ENCODE measurements around the gene FBXL3.

Gene FBXL3

DNA sequence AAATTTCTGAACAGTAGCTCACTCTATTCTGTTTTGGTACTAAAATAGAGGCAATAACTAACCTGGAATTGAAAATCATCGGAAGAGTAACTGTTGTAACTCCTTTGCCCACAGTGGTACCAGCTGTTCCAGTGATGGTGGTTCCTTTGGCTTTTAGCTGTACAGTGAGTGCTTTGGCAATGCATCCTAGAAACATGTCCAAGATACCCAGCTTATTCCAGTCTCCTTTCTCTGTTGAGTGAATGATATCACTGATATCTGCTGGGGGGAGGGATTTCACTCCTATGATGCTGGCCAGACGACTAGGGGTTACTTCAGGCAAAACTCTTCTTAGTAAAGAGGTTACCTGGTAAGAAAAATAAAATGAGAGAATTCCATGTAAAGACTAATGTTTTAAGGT is 40.6 kb upstream of the FBXL3 start (continued):
- no peak for TF ChIP-seq ZNF341 (tag by site-specific recombination; IDR thresholded peaks at IDR 0.05; ENCODE audit: low read depth)
- TF ChIP-seq ZNF544 (tag by site-specific recombination; IDR thresholded peaks at IDR 0.05): no peak
- no peak for TF ChIP-seq ZEB2 (tag by site-specific recombination; IDR thresholded peaks at IDR 0.05)

DNA sequence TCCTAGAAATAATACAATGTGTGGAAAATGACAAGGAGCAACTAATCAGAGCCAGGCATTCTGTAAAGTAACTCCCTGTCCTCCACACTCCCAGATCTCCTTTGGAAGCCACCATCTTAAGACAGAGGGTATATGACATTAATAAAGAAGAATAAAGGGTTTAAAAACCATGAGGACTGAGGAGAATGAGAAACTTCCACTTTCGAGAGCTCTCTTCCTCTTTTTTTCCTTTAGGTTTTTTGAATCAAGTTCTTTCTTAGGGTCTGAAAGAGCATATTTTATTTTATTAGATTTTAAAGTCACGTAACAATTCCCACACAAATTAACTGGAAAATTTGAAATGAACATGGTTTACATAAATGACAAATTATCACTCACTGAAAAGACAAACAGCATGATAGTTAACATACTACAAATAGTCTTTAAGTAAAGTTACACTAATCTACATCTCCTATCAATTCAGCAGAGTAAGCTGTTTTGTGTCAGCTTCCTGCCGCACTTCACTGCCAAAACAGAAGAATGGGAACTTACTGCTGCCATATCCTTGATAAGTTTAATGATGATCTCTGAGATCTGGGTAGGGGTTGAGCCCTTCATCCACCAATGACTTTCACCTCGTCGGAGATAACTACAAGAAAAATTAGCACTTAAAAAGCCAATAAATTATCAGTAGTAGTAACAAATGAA is 38.6 kb upstream of the FBXL3 start:
- Histone ChIP-seq H3K9me3 (ENCODE audit: control insufficient read depth, insufficient read depth, low read depth, low read length) (no peaks in the 10 kb centered on the region), H3K36me3 (ENCODE audit: control insufficient read depth in 2 of 2, insufficient read depth in 1 of 2, low read length in 2 of 2) (peaks cover 0 to 72% of the 10 kb centered on the region in 2 experiments; a peak in 1 of 3 replicates), H3K4me1 (ENCODE audit: control insufficient read depth, insufficient read depth, low read length) (no peaks in the 10 kb centered on the region), H3K4me3 (ENCODE audit: low read depth, low read length) (no peak overlapping the region), H3K27ac (ENCODE audit: extremely low read depth, low read depth, low read length) (no peak overlapping the region)
- POLR2A ChIA-PET: no interaction called here
- CTCF ChIA-PET: no interaction called here
- TF ChIP-seq ZNF549 (tag by site-specific recombination; IDR thresholded peaks at IDR 0.05) (no peak), OSR2 (tag by site-specific recombination; IDR thresholded peaks at IDR 0.05) (no peak), ZNF214 (tag by site-specific recombination; IDR thresholded peaks at IDR 0.05; ENCODE audit: borderline replicate concordance) (no peak), RBAK (tag by site-specific recombination; IDR thresholded peaks at IDR 0.05) (no peak), ZNF211 (tag by site-specific recombination; IDR thresholded peaks at IDR 0.05; ENCODE audit: low read depth) (no peak), SCRT1 (tag by site-specific recombination; IDR thresholded peaks at IDR 0.05; ENCODE audit: borderline replicate concordance) (no peak)

DNA sequence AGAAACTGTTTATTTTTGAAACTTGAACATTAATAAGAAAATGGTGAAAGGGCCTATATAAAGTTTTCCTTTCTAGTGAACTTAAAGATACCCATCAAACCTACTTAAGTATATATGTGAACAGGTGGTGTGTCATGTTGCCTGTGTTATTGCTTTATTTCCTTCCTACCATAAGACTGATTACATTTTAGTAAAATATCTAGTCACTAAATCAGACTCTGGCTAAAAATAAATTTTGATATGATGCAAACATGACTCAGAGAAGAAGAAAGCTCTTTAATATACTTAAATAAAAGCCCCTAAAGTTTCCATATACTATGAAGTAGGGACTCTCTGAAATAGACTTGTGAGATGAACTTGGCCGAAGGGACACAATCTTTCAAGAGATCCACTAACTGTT is 35.1 kb upstream of the FBXL3 start:
- ChIA-PET POLR2A (no interaction called here), CTCF (no interaction called here)
- Histone ChIP-seq H3K4me3 (ENCODE audit: low read depth, low read length) (no peak overlapping the region), H3K9me3 (ENCODE audit: control insufficient read depth, insufficient read depth, low read depth, low read length) (no peaks in the 10 kb centered on the region), H3K27ac (ENCODE audit: extremely low read depth, low read depth, low read length) (no peak overlapping the region), H3K4me1 (ENCODE audit: control insufficient read depth, insufficient read depth, low read length) (no peaks in the 10 kb centered on the region), H3K36me3 (ENCODE audit: control insufficient read depth in 2 of 2, insufficient read depth in 1 of 2, low read length in 2 of 2) (peaks cover 0 to 62% of the 10 kb centered on the region in 2 experiments; a peak in 1 of 3 replicates)
- no peak for TF ChIP-seq ZNF585B (tag by site-specific recombination; IDR thresholded peaks at IDR 0.05)

DNA sequence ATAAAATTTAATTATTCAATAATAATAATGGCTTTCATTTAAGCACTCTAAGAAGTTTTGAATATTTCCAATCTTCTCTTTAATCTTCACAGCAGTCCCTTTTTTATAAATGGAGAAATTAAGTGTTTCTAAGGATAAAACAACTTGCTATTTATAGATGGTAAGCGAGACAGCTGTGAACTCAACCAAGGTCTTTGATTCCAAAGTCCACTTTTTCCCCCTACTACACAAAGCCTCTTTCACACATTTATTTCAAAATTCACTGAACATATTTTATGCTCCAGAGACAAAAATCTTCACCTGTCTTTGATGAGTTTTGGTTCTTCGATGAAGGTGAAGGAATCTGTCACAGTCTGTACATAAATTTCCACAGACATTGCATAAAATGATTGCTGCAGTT is 34.4 kb upstream of the FBXL3 start:
- ChIA-PET POLR2A (no interaction called here), CTCF (no interaction called here)
- no peaks in the 10 kb centered on the region for H3K9me3 ChIP-seq (ENCODE audit: control insufficient read depth, insufficient read depth, low read depth, low read length)
- no peak overlapping the region for H3K27ac ChIP-seq (ENCODE audit: extremely low read depth, low read depth, low read length)
- H3K4me1 ChIP-seq (ENCODE audit: control insufficient read depth, insufficient read depth, low read length): no peaks in the 10 kb centered on the region
- H3K36me3 ChIP-seq (ENCODE audit: control insufficient read depth in 2 of 2, insufficient read depth in 1 of 2, low read length in 2 of 2): peaks cover 0 to 69% of the 10 kb centered on the region in 2 experiments; a peak in 1 of 3 replicates
- no peak overlapping the region for H3K4me3 ChIP-seq (ENCODE audit: low read depth, low read length)
- no peak for TF ChIP-seq FEZF1 (tag by site-specific recombination; IDR thresholded peaks at IDR 0.05)
- TF ChIP-seq YY1 (tag by site-specific recombination; IDR thresholded peaks at IDR 0.05): no peak
- no peak for TF ChIP-seq ZNF335 (tag by site-specific recombination; conservative IDR thresholded peaks at IDR 0.05)
- TF ChIP-seq ZNF596 (tag by site-specific recombination; IDR thresholded peaks at IDR 0.05): no peak
- no peak for TF ChIP-seq ZNF354C (tag by site-specific recombination; IDR thresholded peaks at IDR 0.05; ENCODE audit: borderline replicate concordance, low read depth)
- TF ChIP-seq ZNF555 (tag by site-specific recombination; conservative IDR thresholded peaks at IDR 0.05): no peak
- TF ChIP-seq IKZF3 (tag by site-specific recombination; IDR thresholded peaks at IDR 0.05): no peak
- no peak for TF ChIP-seq ZNF211 (tag by site-specific recombination; IDR thresholded peaks at IDR 0.05; ENCODE audit: low read depth)
- TF ChIP-seq KLF7 (tag by site-specific recombination; IDR thresholded peaks at IDR 0.05; ENCODE audit: borderline replicate concordance): no peak
- TF ChIP-seq ZNF600 (tag by site-specific recombination; IDR thresholded peaks at IDR 0.05): no peak
- TF ChIP-seq ZNF248 (tag by site-specific recombination; IDR thresholded peaks at IDR 0.05): no peak
- no peak for TF ChIP-seq ZNF24 (tag by site-specific recombination; IDR thresholded peaks at IDR 0.05)
- TF ChIP-seq, protein P1, sequence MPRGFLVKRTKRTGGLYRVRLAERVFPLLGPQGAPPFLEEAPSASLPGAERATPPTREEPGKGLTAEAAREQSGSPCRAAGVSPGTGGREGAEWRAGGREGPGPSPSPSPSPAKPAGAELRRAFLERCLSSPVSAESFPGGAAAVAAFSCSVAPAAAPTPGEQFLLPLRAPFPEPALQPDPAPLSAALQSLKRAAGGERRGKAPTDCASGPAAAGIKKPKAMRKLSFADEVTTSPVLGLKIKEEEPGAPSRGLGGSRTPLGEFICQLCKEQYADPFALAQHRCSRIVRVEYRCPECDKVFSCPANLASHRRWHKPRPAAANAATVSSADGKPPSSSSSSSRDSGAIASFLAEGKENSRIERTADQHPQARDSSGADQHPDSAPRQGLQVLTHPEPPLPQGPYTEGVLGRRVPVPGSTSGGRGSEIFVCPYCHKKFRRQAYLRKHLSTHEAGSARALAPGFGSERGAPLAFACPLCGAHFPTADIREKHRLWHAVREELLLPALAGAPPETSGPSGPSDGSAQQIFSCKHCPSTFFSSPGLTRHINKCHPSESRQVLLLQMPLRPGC (tag by site-specific recombination; IDR thresholded peaks at IDR 0.05): no peak
- no peak for TF ChIP-seq ZNF302 (tag by site-specific recombination; IDR thresholded peaks at IDR 0.05; ENCODE audit: low read depth)
- TF ChIP-seq, protein P2, sequence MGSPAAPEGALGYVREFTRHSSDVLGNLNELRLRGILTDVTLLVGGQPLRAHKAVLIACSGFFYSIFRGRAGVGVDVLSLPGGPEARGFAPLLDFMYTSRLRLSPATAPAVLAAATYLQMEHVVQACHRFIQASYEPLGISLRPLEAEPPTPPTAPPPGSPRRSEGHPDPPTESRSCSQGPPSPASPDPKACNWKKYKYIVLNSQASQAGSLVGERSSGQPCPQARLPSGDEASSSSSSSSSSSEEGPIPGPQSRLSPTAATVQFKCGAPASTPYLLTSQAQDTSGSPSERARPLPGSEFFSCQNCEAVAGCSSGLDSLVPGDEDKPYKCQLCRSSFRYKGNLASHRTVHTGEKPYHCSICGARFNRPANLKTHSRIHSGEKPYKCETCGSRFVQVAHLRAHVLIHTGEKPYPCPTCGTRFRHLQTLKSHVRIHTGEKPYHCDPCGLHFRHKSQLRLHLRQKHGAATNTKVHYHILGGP (tag by site-specific recombination; IDR thresholded peaks at IDR 0.05): no peak
- no peak for TF ChIP-seq BCL11B (tag by site-specific recombination; IDR thresholded peaks at IDR 0.05; ENCODE audit: low read depth)
- no peak for TF ChIP-seq ZNF791 (tag by site-specific recombination; IDR thresholded peaks at IDR 0.05)
- TF ChIP-seq, protein P3, sequence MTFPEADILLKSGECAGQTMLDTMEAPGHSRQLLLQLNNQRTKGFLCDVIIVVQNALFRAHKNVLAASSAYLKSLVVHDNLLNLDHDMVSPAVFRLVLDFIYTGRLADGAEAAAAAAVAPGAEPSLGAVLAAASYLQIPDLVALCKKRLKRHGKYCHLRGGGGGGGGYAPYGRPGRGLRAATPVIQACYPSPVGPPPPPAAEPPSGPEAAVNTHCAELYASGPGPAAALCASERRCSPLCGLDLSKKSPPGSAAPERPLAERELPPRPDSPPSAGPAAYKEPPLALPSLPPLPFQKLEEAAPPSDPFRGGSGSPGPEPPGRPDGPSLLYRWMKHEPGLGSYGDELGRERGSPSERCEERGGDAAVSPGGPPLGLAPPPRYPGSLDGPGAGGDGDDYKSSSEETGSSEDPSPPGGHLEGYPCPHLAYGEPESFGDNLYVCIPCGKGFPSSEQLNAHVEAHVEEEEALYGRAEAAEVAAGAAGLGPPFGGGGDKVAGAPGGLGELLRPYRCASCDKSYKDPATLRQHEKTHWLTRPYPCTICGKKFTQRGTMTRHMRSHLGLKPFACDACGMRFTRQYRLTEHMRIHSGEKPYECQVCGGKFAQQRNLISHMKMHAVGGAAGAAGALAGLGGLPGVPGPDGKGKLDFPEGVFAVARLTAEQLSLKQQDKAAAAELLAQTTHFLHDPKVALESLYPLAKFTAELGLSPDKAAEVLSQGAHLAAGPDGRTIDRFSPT (tag by site-specific recombination; IDR thresholded peaks at IDR 0.05): no peak

Measured in HEK293 (cell line).